D721Med (cell line): ENCODE data around the gene EPB41.

Experiments
- DNase-seq: peaks from one replicate; pipeline ENCODE4 v3.0.0; 2011; ENCODE audit warnings: low spot score; ENCODE audit not compliant: insufficient read length
- FAIRE-seq: peaks from 2 replicates; lab custom pipeline; 2011; peaks lifted over from hg19 to GRCh38; lab: Jason Lieb, UNC
- TF ChIP-seq, protein P1 (sequence below): IDR thresholded peaks from 2 replicates; pipeline ENCODE4 v1.5.1; 2012; ENCODE audit warnings: mild to moderate bottlenecking, control low read depth; ENCODE audit not compliant: insufficient read depth; ENCODE audit errors: missing control alignments

Gene EPB41

GRCh38 chr1:29120367-29120766, 206.0 kb downstream of the EPB41 start:
- DNase-seq (no peak), FAIRE-seq (no peak)
- TF ChIP-seq, protein P1, sequence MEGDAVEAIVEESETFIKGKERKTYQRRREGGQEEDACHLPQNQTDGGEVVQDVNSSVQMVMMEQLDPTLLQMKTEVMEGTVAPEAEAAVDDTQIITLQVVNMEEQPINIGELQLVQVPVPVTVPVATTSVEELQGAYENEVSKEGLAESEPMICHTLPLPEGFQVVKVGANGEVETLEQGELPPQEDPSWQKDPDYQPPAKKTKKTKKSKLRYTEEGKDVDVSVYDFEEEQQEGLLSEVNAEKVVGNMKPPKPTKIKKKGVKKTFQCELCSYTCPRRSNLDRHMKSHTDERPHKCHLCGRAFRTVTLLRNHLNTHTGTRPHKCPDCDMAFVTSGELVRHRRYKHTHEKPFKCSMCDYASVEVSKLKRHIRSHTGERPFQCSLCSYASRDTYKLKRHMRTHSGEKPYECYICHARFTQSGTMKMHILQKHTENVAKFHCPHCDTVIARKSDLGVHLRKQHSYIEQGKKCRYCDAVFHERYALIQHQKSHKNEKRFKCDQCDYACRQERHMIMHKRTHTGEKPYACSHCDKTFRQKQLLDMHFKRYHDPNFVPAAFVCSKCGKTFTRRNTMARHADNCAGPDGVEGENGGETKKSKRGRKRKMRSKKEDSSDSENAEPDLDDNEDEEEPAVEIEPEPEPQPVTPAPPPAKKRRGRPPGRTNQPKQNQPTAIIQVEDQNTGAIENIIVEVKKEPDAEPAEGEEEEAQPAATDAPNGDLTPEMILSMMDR = no peak

GRCh38 chr1:29120947-29121485, 206.6 kb downstream of the EPB41 start:
- no peak for FAIRE-seq
- peak; percentile 77 for DNase-seq
- TF ChIP-seq, protein P1 = peak; percentile 56

- DNase-seq (no peak), FAIRE-seq (no peak)
- TF ChIP-seq, protein P1 = no peak
Observed at GRCh38 chr1:29121516-29121935, 207.2 kb downstream of the EPB41 start.

DNA sequence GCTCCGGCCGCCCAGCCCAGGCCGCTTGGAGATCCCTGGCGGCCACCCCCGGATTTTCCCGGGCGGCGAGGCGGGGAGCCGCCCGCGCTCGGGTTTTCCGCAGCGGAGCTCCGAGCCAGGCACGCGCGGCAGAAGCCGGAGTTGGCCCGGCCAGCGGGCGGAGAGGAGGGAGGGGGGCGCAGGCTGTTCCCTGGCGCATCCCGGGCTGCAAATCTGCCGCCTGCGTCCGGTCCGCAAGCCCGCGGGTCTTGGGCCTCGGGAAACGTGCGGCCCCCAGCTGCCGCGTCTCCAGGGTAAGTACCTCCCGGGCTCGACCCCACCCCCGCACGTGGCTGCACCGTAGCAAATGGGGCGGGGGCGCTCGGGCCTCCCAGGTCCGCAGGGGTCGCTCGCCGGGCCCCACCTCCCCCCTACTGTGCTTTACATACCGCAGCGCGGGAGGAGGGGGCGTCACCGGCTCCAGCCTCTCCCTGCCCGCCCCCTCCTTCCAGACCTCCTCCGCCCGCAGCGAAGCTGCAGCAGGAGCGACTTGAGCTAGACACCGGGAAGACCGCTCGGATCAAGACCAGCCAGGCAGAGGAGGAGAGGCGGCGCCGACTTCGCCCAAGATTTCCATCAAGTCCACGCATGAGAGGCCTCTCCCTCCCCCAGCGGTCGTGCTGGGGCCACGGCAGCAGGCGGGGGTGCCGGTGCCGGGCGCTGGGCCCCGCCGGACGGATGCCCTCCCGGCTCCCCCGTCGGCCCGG, 207.7 kb downstream of the EPB41 start:
- FAIRE-seq = no peak
- TF ChIP-seq, protein P1 = no peak
- no peak for DNase-seq

- FAIRE-seq (no peak), DNase-seq (no peak)
- TF ChIP-seq, protein P1 = no peak
Observed at GRCh38 chr1:29122682-29123052, 208.3 kb downstream of the EPB41 start.

- TF ChIP-seq, protein P1 = no peak
- DNase-seq (no peak), FAIRE-seq (no peak)
Observed at GRCh38 chr1:29123053-29123886, 208.9 kb downstream of the EPB41 start.
